Fibroblast of skin of right quadriceps (primary cell): ENCODE results near the gene LPCAT3.
A peak's percentile ranks its signal among the peaks of the same experiment; 100 is the strongest.

Experiments used
- DNase-seq: peaks from one replicate; pipeline ENCODE4 v3.0.0-alpha.2; 2013

LPCAT3 gene

DNA sequence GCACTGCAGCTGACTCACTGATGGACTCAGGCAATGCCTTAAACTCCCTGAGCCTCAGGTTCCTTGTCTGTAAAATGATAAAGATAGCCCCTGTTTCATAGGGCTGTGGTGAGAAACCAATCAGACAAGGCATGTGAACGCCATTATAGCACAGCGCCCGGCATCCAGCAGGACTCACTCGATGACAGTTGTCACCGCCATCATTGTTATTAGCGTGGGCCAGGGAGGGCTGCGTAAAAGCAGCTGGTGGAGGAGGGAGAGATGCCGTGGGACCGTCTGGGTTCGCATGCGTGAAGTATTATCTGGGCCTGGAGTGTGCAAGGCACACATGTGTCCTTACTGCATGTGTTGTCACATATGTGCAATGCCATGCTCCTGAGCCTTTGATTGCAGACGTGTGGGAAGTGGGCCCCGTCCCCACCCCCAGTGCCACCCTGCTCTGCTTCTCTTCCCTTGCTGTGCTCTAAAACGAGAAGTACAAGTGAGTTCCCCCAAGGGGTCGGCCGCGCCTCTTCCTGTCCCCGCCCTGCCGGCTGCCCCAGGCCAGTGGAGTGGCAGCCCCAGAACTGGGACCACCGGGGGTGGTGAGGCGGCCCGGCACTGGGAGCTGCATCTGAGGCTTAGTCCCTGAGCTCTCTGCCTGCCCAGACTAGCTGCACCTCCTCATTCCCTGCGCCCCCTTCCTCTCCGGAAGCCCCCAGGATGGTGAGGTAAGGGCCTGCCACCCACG is 67.3 kb downstream of the LPCAT3 start, which contains the start of gene PTPN6:
PTPN6 (plus strand) TSS at position 546 of the 730 bp plus-strand sequence; CDS start at position 703, 157 bp downstream.
- no peak for DNase-seq

DNA sequence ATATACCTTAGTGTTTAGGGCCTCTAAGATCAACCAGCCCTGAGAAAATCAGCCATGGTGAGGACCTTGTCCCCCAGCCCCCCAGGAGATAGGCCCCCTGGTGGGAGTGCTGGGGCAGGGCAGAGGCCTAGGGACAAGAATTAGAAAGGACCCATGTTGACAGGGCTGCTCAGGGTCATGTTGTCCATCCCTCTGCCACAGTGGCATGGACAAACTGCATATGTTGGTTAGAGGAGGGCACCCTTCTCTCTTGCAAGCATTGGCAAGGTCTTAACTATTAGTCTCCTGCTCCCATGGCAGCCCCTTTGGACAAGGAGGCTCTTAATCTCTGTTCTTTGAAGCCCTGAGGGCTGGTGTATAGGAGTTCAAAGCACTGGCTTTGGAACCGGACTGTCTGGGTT is 67.9 kb downstream of the LPCAT3 start:
- DNase-seq, result no peak

DNA sequence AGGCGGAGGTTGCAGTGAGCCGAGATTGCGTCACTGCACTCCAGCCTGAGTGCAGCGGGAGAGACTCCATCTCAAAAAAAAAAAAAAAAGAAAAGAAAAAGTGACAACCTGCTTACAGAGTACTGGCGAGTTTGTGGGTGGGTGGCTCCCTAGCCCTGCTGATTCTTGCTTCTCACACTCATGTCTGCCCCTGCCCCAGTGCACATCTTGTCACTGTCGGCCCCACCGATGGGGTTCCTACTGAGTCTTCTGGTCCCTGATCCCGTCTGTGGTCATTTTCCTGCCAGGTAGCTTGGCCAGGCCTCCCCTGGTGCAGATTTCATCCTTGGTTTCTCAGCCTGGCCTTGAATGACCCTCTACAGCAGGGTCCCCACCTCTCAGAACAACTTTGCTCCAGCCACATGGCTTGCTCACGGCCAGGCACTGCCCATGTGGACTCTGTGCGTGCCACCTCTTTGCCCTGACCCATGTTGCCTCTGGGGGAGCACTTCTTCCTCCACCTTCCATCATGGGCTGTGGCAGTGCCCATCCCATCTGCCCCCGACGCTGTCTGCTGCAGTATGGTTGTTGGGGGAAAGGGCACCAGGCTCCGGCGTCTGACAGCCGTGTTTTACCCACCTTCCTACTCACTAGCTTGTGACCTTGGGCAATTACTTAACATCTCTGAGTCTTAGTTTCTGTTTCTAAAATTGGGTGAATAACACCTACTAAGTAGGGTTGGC is 69.2 kb downstream of the LPCAT3 start:
- no peak for DNase-seq

DNA sequence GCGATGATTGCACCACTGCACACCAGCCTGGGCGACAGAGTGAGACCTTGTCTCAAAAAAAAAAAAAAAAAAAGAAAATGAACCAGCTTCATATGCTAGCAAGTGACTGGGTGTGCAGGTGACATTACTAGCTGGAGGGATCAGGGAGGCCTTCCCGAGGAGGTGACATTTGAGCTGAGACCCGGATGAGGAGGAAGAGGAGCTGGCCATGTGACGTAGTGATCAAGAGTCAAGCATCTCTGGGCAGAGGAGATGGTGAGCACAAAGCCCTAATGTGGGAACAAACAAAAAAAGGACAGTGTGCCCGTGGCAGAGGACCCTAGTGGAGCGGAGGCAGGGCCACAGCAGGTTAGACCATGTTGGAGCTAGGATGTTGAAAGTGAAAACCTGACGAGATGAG is 70.7 kb downstream of the LPCAT3 start:
- DNase-seq, result no peak

DNA sequence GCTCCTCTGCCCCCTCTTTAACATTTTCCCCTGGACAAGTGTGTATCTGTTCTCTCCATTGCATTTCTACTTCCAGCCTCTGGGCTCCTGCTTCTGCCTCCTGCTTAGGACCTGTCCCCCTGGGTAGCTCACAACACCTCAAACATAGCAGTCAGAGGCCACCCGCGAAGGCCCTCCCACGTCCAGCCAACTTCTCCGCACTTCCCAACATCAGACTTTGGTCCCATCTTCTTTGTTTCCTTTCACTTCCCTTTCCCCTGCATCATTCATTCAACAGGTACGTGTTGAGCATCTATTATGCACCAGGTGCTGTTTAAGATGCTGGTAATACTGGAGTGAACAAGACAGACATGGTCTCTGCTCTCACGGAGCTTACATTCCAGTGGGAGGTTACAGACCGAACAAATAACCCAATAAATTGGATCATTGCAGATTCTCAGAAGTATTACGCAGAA is 71.3 kb downstream of the LPCAT3 start:
- no peak for DNase-seq

DNA sequence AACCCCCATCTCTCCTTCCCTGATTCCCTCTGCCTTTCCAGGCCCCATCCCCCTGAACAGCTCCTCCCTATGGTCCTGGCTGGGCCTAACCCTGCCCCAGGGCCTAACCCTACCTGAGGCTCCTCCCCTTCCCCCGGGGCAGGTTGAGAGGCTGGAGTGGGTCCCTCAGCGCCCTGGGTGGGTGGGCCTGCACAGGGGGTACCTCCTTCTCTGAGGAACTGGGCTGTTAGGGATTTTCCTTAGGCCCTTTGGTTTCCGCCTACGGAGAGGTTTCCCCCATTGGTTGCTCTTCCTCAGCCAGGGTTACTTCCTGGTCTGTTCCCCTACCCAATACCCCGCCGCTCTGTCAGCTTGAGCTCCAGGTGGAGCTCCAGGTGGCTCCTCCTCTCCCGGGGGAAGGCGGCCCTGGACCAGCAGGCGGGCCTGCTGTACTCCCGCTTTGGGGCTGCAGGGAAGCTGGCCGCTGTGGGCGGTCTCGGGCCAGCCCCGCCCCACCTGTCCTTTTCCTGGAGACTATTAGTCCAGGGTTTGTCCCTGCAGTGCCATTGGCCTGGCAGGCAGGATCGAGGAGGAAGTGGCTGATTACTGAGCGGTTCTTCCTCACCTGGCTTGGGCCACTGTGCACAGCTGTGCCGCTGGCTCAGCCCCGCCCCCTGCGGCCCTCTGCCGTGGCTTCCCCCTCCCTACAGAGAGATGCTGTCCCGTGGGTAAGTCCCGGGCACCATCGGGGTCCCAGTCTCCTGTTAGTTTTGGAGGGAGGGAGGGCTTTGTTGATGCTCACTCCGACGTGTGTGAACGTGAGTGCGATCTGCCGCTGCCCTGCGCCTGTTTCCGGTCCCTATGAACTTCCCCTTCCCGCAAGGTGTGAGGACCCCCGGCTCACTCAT is 72.0 kb downstream of the LPCAT3 start:
- no peak for DNase-seq

DNA sequence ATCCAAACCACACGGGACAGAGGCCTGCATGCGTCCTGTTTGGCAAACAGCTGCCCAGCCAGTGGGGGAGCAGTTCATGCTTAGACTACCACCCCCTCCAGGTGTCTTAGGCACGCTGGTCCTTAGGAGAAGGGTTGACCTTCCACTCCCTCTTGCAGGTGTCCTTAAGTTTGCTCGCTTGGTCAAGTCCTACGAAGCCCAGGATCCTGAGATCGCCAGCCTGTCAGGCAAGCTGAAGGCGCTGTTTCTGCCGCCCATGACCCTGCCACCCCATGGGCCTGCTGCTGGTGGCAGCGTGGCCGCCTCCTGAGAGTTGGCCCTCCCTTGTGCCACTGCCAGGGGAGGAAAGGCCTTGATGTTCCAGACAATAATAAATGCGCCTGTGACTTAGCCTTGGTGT is 72.7 kb downstream of the LPCAT3 start:
- no peak for DNase-seq

DNA sequence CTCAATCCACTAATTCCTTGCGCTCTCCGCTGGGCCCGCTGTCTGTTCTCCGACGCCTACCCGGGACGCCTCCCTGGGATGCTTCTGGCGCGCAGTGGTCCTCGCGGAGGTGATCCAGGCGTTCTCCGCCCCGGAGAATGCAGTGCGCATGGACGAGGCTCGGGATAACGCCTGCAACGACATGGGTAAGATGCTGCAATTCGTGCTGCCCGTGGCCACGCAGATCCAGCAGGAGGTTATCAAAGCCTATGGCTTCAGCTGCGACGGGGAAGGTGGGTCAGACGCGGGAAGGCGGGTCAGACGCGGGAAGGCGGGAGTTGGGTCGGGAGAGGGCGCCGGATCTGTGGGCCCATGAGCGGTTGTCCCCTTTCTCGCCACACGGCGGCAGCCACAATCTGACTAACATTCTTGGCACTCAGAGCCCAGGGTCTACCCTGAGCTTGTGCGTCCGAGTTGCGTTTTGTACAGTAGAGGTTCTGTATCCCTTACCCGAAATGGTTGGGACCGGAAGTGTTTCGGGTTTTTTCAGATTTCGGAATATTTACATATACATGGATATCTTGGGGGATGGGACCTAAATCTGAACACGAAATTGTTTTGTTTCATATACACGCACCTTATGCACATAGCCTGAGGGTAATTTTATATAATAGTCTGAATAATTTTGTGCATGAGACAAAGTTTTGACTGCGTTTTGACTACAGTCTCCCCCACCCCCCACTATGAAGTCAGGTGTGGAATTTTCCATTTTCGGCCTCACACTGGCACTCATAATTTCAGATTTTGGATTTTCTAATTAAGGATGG is 73.7 kb downstream of the LPCAT3 start:
- peak; percentile 93 for DNase-seq

DNA sequence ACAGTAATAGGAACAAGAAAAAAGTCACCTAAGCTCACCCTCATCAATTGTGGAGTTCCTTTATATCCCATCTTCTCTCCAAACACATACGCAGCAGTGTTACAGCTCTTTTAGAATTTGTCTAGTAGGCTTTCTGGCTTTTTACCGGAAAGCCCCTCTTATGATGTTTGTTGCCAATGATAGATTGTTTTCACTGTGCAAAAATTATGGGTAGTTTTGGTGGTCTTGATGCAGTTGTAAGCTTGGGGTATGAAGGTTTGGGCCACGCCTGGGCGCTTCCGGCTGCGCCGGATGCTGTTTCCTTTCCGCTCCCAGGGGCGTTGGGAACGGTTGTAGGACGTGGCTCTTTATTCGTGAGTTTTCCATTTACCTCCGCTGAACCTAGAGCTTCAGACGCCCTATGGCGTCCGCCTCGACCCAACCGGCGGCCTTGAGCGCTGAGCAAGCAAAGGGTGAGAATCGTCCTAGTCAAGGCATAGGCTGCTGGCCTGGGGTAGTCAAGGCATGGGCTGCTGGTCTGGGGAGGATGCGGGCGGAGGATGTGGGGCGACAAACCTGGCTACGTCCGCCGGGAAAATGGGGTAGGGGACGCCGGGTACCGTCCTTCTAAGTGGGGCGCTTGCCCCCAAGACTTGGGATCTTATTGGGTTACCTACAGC is 74.4 kb downstream of the LPCAT3 start, which contains the start of the genes C12orf57 and RNU7-1:
C12orf57 (plus strand) TSS at position 301 of the 659 bp plus-strand sequence; CDS start at position 401, 100 bp downstream.
RNU7-1 (plus strand) TSS at position 95 of the 659 bp plus-strand sequence.
- DNase-seq, result peak; percentile 96

DNA sequence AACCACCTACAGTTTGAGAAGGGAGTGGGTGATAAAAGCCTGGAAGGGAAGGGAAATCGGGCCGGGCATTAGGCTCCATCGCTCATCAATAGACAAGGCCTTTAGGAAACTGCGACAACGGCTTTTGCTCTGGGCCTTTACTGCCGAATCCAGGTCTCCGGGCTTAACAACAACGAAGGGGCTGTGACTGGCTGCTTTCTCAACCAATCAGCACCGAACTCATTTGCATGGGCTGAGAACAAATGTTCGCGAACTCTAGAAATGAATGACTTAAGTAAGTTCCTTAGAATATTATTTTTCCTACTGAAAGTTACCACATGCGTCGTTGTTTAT is 74.9 kb downstream of the LPCAT3 start:
- peak; percentile 93 for DNase-seq

DNA sequence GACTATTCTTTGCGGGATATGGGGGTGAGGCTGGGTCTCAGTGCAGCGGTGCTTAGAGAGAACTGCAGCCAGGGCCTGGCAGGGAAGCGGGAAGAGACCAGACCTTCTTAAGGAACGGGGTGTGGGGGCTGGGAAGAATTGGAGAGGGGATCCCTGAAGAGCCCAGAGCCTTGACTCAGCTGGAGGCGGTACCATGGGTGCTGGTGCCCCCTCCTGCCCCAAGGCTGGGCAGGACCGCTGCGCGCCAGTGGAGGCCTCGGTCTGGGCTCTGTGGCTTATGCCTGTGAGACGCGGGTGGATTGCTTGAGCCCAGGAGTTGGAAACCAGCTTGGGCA is 76.0 kb downstream of the LPCAT3 start:
- DNase-seq, result peak; percentile 32

DNA sequence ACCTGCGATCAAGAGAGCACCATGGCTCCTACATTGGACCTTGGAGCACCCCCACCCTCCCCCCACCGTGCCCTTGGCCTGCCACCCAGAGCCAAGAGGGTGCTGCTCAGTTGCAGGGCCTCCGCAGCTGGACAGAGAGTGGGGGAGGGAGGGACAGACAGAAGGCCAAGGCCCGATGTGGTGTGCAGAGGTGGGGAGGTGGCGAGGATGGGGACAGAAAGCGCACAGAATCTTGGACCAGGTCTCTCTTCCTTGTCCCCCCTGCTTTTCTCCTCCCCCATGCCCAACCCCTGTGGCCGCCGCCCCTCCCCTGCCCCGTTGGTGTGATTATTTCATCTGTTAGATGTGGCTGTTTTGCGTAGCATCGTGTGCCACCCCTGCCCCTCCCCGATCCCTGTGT is 76.5 kb downstream of the LPCAT3 start:
- DNase-seq, result no peak

DNA sequence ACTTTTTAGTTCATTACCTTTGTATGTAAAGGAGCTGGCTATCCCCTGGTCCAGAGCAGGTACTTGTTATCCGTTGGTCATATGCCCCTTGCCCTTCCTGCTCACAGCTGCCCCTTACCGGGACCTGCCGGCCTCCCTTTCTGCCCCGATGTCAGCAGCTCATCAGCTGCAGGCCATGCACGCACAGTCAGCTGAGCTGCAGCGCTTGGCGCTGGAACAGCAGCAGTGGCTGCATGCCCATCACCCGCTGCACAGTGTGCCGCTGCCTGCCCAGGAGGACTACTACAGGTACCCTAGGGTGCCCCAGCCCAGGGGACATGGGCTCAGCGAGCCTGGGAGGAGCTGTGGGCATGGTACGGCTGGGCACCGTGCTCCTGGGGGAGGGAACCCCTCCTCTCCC is 77.0 kb downstream of the LPCAT3 start:
- DNase-seq, result no peak

DNA sequence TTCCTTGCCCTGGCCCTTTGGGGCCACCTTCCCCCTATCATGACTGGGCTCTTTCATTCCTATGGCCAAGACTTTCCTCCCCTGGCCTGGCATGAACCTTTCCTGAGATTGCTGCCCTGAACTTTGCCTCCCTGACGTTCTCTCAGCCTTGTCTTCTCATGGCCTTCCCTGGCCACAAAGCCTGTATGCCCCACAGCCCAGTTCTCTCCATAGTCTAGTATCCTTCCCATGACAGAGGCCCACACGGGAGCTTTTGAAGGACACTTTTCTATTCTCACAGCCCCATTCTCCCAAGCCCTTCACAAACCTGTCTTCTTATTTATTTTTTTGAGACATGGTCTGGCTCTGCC is 79.1 kb downstream of the LPCAT3 start:
- no peak for DNase-seq

DNA sequence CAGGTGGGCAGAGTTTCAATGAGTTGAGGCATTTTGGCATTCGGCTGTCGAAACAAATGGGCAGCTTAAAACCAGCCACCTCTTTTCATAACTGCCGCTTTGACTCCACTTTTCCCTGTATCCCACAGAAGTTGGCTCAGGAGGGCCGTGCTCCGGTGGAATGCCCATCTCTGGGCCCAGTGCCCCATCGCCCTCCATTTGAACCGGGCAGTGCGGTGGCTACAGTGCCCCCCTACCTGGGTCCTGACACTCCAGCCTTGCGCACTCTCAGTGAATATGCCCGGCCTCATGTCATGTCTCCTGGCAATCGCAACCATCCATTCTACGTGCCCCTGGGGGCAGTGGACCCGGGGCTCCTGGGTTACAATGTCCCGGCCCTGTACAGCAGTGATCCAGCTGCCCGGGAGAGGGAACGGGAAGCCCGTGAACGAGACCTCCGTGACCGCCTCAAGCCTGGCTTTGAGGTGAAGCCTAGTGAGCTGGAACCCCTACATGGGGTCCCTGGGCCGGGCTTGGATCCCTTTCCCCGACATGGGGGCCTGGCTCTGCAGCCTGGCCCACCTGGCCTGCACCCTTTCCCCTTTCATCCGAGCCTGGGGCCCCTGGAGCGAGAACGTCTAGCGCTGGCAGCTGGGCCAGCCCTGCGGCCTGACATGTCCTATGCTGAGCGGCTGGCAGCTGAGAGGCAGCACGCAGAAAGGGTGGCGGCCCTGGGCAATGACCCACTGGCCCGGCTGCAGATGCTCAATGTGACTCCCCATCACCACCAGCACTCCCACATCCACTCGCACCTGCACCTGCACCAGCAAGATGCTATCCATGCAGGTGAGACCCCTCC is 79.7 kb downstream of the LPCAT3 start:
- DNase-seq, result no peak

DNA sequence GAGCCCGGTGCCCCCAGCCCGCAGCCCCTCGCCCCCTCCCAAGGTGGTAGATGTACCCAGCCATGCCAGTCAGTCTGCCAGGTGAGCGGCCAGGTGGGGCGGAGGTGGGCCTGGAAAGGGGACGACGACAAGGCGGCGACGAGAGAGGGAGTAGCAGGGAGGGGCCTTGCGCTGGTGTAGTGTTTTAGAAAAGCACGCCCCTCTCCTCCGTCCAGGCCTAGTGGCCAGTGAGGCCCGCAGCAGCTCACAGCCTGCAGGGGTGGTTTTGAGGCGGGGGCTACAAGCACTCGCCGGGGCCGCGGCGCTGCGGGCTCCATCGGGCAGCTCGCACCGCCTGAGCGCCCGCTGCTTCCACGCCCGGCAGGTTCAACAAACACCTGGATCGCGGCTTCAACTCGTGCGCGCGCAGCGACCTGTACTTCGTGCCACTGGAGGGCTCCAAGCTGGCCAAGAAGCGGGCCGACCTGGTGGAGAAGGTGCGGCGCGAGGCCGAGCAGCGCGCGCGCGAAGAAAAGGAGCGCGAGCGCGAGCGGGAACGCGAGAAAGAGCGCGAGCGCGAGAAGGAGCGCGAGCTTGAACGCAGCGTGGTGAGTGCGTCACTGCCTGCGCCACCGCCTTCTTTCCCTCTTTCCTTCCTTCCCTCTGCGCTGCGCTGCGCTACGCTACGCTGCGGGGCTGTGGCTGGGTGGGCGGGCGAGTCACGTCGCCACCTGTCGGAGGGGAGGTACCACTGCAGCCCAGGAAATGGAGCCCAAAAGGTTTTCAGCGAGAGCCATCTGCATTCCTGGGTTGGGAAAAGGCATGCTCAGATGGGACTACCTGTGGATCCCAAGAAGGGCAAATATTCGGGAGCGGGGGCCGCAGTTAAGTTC is 80.6 kb downstream of the LPCAT3 start:
- DNase-seq, result peak; percentile 94

DNA sequence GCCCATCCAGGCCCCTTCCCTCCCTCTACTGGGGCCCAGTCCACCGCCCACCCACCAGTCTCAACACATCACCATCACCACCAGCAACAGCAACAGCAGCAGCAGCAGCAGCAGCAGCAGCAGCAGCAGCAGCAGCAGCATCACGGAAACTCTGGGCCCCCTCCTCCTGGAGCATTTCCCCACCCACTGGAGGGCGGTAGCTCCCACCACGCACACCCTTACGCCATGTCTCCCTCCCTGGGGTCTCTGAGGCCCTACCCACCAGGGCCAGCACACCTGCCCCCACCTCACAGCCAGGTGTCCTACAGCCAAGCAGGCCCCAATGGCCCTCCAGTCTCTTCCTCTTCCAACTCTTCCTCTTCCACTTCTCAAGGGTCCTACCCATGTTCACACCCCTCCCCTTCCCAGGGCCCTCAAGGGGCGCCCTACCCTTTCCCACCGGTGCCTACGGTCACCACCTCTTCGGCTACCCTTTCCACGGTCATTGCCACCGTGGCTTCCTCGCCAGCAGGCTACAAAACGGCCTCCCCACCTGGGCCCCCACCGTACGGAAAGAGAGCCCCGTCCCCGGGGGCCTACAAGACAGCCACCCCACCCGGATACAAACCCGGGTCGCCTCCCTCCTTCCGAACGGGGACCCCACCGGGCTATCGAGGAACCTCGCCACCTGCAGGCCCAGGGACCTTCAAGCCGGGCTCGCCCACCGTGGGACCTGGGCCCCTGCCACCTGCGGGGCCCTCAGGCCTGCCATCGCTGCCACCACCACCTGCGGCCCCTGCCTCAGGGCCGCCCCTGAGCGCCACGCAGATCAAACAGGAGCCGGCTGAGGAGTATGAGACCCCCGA is 81.4 kb downstream of the LPCAT3 start:
- DNase-seq, result no peak

DNA sequence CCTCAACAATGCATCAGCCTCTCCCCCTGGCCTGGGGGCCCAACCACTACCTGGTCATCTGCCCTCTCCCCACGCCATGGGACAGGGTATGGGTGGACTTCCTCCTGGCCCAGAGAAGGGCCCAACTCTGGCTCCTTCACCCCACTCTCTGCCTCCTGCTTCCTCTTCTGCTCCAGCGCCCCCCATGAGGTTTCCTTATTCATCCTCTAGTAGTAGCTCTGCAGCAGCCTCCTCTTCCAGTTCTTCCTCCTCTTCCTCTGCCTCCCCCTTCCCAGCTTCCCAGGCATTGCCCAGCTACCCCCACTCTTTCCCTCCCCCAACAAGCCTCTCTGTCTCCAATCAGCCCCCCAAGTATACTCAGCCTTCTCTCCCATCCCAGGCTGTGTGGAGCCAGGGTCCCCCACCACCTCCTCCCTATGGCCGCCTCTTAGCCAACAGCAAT is 82.1 kb downstream of the LPCAT3 start:
- DNase-seq, result no peak
